ENCODE data around the gene RAMP2.
"Not testable (repeated sequence)": the region's sequence is repeated elsewhere in the genome, so short reads cannot be mapped to it uniquely, and the experiment has no call there.

DNA sequence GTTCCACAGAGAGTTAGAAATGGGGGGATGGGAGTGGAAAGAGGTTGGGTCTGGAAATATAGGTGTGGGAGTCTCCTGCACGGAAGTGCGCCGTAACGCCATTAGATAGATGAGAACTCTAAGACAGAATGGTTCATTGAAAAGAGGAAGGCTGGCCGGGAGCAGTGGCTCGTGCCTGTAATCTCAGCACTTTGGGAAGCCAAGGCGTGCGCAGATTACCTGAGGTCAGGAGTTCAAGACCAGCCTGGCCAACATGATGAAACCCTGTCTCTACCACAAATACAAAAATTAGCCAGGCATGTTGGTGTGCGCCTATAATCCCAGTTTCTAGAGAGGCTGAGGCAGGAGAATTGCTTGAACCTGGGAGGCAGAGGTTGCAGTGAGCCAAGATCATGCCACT lies 7.0 kb downstream of the RAMP2 start:
- TF ChIP-seq, protein P1, sequence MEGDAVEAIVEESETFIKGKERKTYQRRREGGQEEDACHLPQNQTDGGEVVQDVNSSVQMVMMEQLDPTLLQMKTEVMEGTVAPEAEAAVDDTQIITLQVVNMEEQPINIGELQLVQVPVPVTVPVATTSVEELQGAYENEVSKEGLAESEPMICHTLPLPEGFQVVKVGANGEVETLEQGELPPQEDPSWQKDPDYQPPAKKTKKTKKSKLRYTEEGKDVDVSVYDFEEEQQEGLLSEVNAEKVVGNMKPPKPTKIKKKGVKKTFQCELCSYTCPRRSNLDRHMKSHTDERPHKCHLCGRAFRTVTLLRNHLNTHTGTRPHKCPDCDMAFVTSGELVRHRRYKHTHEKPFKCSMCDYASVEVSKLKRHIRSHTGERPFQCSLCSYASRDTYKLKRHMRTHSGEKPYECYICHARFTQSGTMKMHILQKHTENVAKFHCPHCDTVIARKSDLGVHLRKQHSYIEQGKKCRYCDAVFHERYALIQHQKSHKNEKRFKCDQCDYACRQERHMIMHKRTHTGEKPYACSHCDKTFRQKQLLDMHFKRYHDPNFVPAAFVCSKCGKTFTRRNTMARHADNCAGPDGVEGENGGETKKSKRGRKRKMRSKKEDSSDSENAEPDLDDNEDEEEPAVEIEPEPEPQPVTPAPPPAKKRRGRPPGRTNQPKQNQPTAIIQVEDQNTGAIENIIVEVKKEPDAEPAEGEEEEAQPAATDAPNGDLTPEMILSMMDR (IDR thresholded peaks at IDR 0.05), result not testable (repeated sequence)
- TF ChIP-seq EZH2phosphoT487 (IDR thresholded peaks at IDR 0.05), result not testable (repeated sequence)

Data from neural progenitor cell (in vitro differentiated cells).